Endothelial cell (in vitro differentiated cells): ENCODE data around the gene SLC35B3. TPM values are rescaled to one million over a fixed set of nuclear protein-coding genes. Genes with fewer than 3 reads are reported as not detected.

Experiments
- DNase-seq: peaks from one replicate; pipeline ENCODE4 v3.0.0; 2021; ENCODE audit warnings: low spot score
- H3K27ac Mint-ChIP-seq: one replicate; pipeline ENCODE4 v1.8.0; 2021; ENCODE audit warnings: mixed read lengths, inconsistent platforms; ENCODE audit not compliant: unreplicated experiment
- H3K27me3 Mint-ChIP-seq: one replicate; pipeline ENCODE4 v1.8.0; 2021; ENCODE audit warnings: mild to moderate bottlenecking, moderate library complexity, mixed read lengths, inconsistent platforms; ENCODE audit not compliant: unreplicated experiment
- H3K36me3 Mint-ChIP-seq: one replicate; pipeline ENCODE4 v1.8.0; 2021; ENCODE audit warnings: mild to moderate bottlenecking, low read depth, mixed read lengths, inconsistent platforms; ENCODE audit not compliant: unreplicated experiment
- H3K4me1 Mint-ChIP-seq: one replicate; pipeline ENCODE4 v1.8.0; 2021; ENCODE audit warnings: mild to moderate bottlenecking, mixed read lengths, inconsistent platforms; ENCODE audit not compliant: unreplicated experiment
- H3K4me3 Mint-ChIP-seq: one replicate; pipeline ENCODE4 v1.8.0; 2021; ENCODE audit warnings: mild to moderate bottlenecking, mixed read lengths, inconsistent platforms; ENCODE audit not compliant: unreplicated experiment
- H3K9me3 Mint-ChIP-seq: one replicate; pipeline ENCODE4 v1.8.0; 2021; ENCODE audit warnings: mixed read lengths, inconsistent platforms; ENCODE audit not compliant: unreplicated experiment
- CTCF ChIP-seq: fragments of 200-600 bp; sonication (generic); IDR thresholded peaks from one replicate; pipeline ENCODE4 v1.5.0; 2021; ENCODE audit warnings: antibody characterized with exemption; ENCODE audit not compliant: unreplicated experiment
- total RNA-seq: library from RNA; stranded (reverse); fragmentation: NEBNext Ultra II Directional; extraction: Animal tissue kit (Norgen Biotek cat#: 25700); gene quantifications from one replicate; pipeline ENCODE4 v1.2.1, GENCODE V29; 2021; ENCODE audit not compliant: unreplicated experiment

The SLC35B3 gene
- total RNA-seq, 1 donor from 2014 or later = 17.3 TPM

GRCh38 chr6:8387942-8388437 lies 47.4 kb downstream of the SLC35B3 start:
- Mint-ChIP-seq H3K9me3 (no peaks in the 10 kb centered on the region), H3K27me3 (no peaks in the 10 kb centered on the region)
- DNase-seq = no peak

GRCh38 chr6:8383584-8383983 lies 51.8 kb downstream of the SLC35B3 start:
- Mint-ChIP-seq H3K27me3 (peaks cover 5% of the 10 kb centered on the region), H3K4me3 (no peak overlapping the region), H3K27ac (no peak overlapping the region), H3K36me3 (no peaks in the 10 kb centered on the region), H3K4me1 (peaks cover 5% of the 10 kb centered on the region), H3K9me3 (no peaks in the 10 kb centered on the region)
- TF ChIP-seq CTCF = no peak
- DNase-seq = no peak

More at GRCh38 chr6:8387942-8388437, 47.4 kb downstream of the SLC35B3 start:
- no peak overlapping the region for H3K27ac Mint-ChIP-seq
- no peak for TF ChIP-seq CTCF
- peaks cover 10% of the 10 kb centered on the region for H3K4me1 Mint-ChIP-seq
- H3K4me3 Mint-ChIP-seq = no peak overlapping the region
- H3K36me3 Mint-ChIP-seq = no peaks in the 10 kb centered on the region

DNA sequence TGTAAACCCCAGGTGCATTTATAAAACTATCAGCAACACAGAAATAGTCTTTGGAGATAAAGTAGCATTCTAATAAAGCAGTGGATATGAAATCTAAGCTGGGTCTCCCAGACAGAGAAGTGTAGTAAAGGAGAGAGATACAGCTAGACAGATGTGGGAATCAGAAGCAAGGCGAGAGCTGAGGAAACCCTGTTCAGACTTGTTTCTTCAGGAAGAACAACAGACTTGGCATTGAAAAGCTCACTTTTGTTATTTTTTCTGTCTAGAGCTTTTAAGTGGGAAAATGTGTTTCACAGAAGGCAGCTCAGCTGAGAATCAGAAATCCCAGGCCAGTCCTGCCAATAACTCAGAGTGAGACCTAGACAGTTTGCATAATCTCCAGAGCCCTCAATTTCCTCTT lies 52.9 kb downstream of the SLC35B3 start:
- Mint-ChIP-seq H3K9me3 (no peaks in the 10 kb centered on the region), H3K27ac (no peak overlapping the region), H3K27me3 (peaks cover 5% of the 10 kb centered on the region), H3K4me3 (no peak overlapping the region), H3K36me3 (no peaks in the 10 kb centered on the region), H3K4me1 (peaks cover 5% of the 10 kb centered on the region)
- DNase-seq = no peak
- TF ChIP-seq CTCF = no peak

GRCh38 chr6:8375916-8376315 lies 59.4 kb downstream of the SLC35B3 start:
- no peak for DNase-seq
- no peak for TF ChIP-seq CTCF
- no peak overlapping the region for H3K27ac Mint-ChIP-seq
- no peaks in the 10 kb centered on the region for H3K36me3 Mint-ChIP-seq
- no peaks in the 10 kb centered on the region for H3K27me3 Mint-ChIP-seq
- no peaks in the 10 kb centered on the region for H3K4me1 Mint-ChIP-seq
- H3K9me3 Mint-ChIP-seq = no peaks in the 10 kb centered on the region
- H3K4me3 Mint-ChIP-seq = no peak overlapping the region
